ENCODE measurements around the gene METTL25B. TPM values are rescaled to one million over a fixed set of nuclear protein-coding genes. Genes with fewer than 3 reads are reported as not detected.

Gene METTL25B
- total and polyA plus RNA-seq, 2 of the 4 experiments (the other 2 are of a cell fraction) = 2.3 to 10.1 TPM

DNA sequence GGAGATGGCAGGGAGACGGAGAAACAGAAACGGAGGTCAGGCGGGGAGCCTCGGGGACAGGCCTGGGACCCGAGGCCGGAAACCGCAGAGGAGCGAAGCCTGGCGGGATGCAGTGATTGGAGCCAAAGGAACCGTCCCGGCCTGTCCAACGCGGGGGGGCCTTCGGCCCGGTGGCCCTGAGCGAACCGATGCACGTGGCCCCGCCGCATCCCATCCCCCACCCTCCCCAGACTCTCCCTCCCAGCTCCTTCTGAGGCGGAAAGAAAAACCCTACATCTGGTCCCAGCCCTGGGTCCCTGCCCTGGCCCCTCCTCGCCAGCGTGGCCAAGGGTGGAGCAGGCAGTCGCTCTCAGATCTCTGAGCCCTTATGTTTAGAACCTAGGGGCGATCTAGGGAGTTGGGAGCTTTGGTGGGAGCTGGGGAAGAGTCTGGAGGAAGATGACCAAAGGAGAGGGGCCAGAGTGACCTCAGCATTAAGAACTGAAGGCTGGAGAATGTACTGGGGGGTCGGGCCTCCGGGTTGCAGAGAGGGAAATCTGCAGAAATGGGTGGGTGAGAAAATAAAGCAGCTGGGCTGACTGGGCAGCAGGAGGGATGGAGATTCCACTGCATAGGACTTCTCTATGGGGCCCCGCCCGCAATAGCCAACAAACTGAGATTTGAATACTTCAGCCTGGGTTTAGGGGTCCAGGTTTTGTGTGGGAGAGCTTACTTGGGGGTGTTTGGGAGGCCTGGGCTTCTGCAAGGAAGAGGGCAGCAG lies 21.4 kb upstream of the METTL25B start:
- Histone ChIP-seq H3K9me3 (ENCODE audit: control insufficient read depth, insufficient read depth, low read length) (no peaks in the 10 kb centered on the region), H2AFZ (replicated peaks; ENCODE audit: low read length, poor library complexity) (peak overlapping the region; percentile 90), H4K20me1 (ENCODE audit: insufficient read depth, low read length) (no peaks in the 10 kb centered on the region), H3K4me2 (ENCODE audit: low read depth, low read length) (peak overlapping the region; percentile 30; the same call in 1 of the 2 replicates), H4K5ac (ENCODE audit: low read depth, low read length) (peak overlapping the region; percentile 73), H3K27ac (ENCODE audit: insufficient read depth, low read length) (peak overlapping the region; percentile 10; the same call in 1 of the 2 replicates), H3K4ac (ENCODE audit: low read depth, low read length) (peak overlapping the region; percentile 81), H3K56ac (ENCODE audit: extremely low read depth, insufficient read depth, low read length) (no peak overlapping the region), H4K91ac (ENCODE audit: insufficient read depth, low read depth, low read length) (peak overlapping the region; percentile 78), H3K4me3 (ENCODE audit: insufficient read depth, low read depth, low read length) (no peak overlapping the region), H3K9ac (ENCODE audit: low read depth, low read length) (peak overlapping the region; percentile 35), H3K36me3 (ENCODE audit: control insufficient read depth, insufficient read depth, low read length) (no peaks in the 10 kb centered on the region), H2BK20ac (ENCODE audit: low read depth, low read length) (peak overlapping the region; percentile 70), H3K4me1 (ENCODE audit: control insufficient read depth, insufficient read depth, low read length) (peaks cover 48% of the 10 kb centered on the region), H3K23ac (ENCODE audit: low read depth, low read length) (0 out of 2 replicates have a peak overlapping the region, but pooled peaks have one; percentile 20), H2BK15ac (ENCODE audit: low read depth, low read length) (peak overlapping the region; percentile 58; the same call in 2 of the 3 replicates), H2AK9ac (replicated peaks; ENCODE audit: low read depth, low read length, poor library complexity) (peak overlapping the region; percentile 90), H2AK5ac (ENCODE audit: low read depth, low read length) (peak overlapping the region; percentile 89), H2BK5ac (ENCODE audit: low read depth, low read length, poor library complexity, severe bottlenecking) (no peak overlapping the region), H3K9me1 (ENCODE audit: insufficient read depth, low read length) (peaks cover 3% of the 10 kb centered on the region; the same call in 1 of the 2 replicates), H2BK120ac (ENCODE audit: low read depth, low read length) (peak overlapping the region; percentile 67), H3K14ac (replicated peaks; ENCODE audit: low read depth, low read length) (peak overlapping the region; percentile 60; the same call in 1 of the 2 replicates), H3K27me3 (ENCODE audit: control insufficient read depth, insufficient read depth, low read length) (peaks cover 5% of the 10 kb centered on the region), H3K18ac (ENCODE audit: low read depth, low read length) (peak overlapping the region; percentile 9; the same call in 1 of the 2 replicates), H4K8ac (ENCODE audit: low read depth in 2 of 2, low read length in 2 of 2) (peak overlapping the region; percentile 28 to 88), H3K79me1 (ENCODE audit: low read depth in 1 of 2, low read length in 2 of 2) (no peaks in the 10 kb centered on the region)
- in situ Hi-C loops (cut with MboI; ENCODE audit: low sequenced_read_pairs) (no loop called here), dilution Hi-C loops (cut with HindIII; ENCODE audit: low sequenced_read_pairs, unreplicated experiment) (no loop called here), intact Hi-C loops (cut with micrococcal nuclease) (no loop called here)
- DNase-seq (no peak), ATAC-seq (ENCODE audit: low read depth) (no peak)
- WGBS, 2 experiments (ENCODE audit: extremely low coverage in 2 of 2, insufficient read length in 1 of 2) = 50% methylated on average over 2 of the region's 29 CpGs; no CpG with 5 or more reads in 1 of the 2 experiments
- TF ChIP-seq, protein P1, sequence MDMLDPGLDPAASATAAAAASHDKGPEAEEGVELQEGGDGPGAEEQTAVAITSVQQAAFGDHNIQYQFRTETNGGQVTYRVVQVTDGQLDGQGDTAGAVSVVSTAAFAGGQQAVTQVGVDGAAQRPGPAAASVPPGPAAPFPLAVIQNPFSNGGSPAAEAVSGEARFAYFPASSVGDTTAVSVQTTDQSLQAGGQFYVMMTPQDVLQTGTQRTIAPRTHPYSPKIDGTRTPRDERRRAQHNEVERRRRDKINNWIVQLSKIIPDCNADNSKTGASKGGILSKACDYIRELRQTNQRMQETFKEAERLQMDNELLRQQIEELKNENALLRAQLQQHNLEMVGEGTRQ (IDR thresholded peaks at IDR 0.05; ENCODE audit: low read depth, low read length) = no peak
- TF ChIP-seq, protein P2, sequence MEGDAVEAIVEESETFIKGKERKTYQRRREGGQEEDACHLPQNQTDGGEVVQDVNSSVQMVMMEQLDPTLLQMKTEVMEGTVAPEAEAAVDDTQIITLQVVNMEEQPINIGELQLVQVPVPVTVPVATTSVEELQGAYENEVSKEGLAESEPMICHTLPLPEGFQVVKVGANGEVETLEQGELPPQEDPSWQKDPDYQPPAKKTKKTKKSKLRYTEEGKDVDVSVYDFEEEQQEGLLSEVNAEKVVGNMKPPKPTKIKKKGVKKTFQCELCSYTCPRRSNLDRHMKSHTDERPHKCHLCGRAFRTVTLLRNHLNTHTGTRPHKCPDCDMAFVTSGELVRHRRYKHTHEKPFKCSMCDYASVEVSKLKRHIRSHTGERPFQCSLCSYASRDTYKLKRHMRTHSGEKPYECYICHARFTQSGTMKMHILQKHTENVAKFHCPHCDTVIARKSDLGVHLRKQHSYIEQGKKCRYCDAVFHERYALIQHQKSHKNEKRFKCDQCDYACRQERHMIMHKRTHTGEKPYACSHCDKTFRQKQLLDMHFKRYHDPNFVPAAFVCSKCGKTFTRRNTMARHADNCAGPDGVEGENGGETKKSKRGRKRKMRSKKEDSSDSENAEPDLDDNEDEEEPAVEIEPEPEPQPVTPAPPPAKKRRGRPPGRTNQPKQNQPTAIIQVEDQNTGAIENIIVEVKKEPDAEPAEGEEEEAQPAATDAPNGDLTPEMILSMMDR (conservative IDR thresholded peaks at IDR 0.05; ENCODE audit: low read depth, low read length) = no peak
- TF ChIP-seq POLR2A (IDR thresholded peaks at IDR 0.05; ENCODE audit: low read depth, low read length) (no peak), RFX5 (IDR thresholded peaks at IDR 0.05; ENCODE audit: low read depth, low read length) (no peak), MXI1 (IDR thresholded peaks at IDR 0.05; ENCODE audit: borderline replicate concordance, low read depth, low read length) (no peak), ELK1 (IDR thresholded peaks at IDR 0.05; ENCODE audit: borderline replicate concordance, low read depth, low read length) (no peak), CHD1 (IDR thresholded peaks at IDR 0.05; ENCODE audit: low read depth, low read length) (no peak), CEBPB (IDR thresholded peaks at IDR 0.05; ENCODE audit: low read depth, low read length) (no peak), MAFK (IDR thresholded peaks at IDR 0.05; ENCODE audit: low read depth, low read length) (no peak), MAZ (IDR thresholded peaks at IDR 0.05; ENCODE audit: borderline replicate concordance, low read depth, low read length) (no peak)
- no TSS peak for BruUV-seq (replicated peaks)
- ChIA-PET CTCF (interaction anchor here (0.8 to 6.9 kb wide), 2 partner anchors 17 to 221 kb away, joined by 3 to 54 read pairs; no protein-coding TSS in a partner anchor), POLR2A (ENCODE audit: unreplicated experiment) (no interaction called here)

Data from IMR-90 (cell line).